Amniotic stem cell (primary cell): Measurements from ENCODE around the gene DNAJC7.
A peak's percentile ranks its signal among the peaks of the same experiment; 100 is the strongest.
"Not testable (repeated sequence)": the region's sequence is repeated elsewhere in the genome, so short reads cannot be mapped to it uniquely, and the experiment has no call there.

Source experiments
- DNase-seq: peaks from one replicate; lab custom pipeline; 2025; lab: John Stamatoyannopoulos, UW

Gene DNAJC7

GRCh38 chr17:41957031-41957868 is 60.0 kb downstream of the DNAJC7 start:
- DNase-seq = no peak

GRCh38 chr17:41956522-41956921 is 60.7 kb downstream of the DNAJC7 start:
- DNase-seq = no peak

DNA sequence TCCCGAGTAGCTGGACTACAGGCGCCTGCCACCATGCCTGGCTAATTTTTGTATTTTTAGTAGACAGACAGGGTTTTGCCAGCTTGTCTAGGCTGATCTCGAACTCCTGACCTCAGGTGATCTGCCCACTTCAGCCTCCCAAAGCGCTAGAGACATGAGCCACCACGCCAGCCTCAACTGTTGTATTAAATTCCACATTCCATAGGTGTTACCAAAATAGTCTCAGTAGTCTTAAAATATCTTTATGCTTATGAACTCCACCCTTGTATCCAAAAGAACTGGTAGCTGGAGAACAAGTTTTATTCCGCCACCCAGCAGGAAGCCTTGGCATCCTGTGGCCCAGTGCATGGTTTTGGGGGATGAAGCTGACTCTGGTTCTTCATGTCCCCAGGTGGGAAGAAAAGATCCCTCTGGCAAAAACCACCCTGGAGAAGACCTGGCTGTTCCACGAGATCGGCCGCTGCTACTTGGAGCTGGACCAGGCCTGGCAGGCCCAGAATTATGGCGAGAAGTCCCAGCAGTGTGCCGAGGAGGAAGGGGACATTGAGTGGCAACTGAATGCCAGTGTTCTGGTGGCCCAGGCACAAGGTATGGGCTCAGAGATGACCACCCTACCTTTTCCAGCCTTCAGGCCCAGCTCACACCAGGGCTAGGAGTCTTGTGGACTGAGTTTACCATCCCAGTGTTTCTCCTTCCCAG is 68.3 kb downstream of the DNAJC7 start:
- DNase-seq = no peak

DNA sequence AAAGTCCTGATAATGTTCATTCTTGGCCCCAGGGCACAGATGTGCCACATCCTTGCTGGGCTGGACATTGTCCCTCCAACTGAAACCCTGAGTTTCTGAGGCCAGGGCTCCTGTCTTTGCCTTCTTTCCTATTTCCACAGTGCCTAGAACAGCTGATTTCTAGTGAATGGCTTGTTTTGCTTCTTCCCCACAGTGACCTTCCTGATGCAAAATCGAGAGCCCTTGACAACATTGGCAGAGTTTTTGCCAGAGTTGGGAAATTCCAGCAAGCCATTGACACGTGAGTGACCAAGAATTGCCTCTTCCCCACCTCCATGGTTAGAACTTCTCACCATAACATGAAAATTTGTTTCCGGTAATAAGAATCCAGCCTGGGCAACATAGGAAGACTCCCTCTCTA is 72.3 kb downstream of the DNAJC7 start:
- no peak for DNase-seq

DNA sequence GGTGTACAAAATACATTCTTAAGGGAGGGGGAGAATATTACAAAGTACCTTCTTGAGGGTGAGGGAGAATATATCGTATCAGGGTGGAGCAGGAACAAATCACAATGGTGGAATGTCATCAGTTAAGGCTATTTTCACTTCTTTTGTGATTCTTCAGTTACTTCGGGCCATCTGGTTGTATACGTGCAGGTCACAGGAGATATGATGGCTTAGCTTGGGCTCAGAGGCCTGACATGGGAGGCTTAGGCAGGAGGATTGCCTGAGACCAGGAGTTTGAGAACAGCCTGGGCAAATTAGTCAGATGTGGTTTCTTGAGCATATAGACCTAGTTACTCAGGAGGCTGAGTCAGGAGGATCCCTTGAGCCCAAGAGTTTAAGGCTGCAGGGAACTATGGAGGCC is 73.7 kb downstream of the DNAJC7 start:
- DNase-seq = no peak

- no peak for DNase-seq
These were observed 74.4 kb downstream of the DNAJC7 start for GRCh38 chr17:41942626-41943373.

GRCh38 chr17:41941168-41941567 is 76.1 kb downstream of the DNAJC7 start:
- DNase-seq = no peak

DNA sequence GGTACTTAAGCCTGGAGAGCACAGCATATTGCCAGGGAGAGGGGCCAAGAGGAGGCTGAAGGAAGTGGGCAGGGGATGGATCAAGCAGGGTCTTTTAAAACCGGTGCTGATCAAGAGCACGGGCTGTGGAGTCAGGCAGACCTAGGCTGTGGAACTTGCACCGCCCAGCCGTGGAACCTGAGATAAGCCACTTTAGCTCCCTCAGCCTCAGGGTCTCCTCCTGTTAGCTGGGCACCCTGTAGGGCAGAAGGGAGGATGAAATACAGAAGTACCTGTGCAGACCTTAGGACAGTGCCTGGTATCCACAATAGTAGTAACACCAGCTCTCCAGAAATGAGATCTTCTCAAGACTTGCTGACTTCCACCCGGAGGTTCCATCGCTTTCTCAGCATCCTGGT is 77.5 kb downstream of the DNAJC7 start:
- DNase-seq = no peak

DNA sequence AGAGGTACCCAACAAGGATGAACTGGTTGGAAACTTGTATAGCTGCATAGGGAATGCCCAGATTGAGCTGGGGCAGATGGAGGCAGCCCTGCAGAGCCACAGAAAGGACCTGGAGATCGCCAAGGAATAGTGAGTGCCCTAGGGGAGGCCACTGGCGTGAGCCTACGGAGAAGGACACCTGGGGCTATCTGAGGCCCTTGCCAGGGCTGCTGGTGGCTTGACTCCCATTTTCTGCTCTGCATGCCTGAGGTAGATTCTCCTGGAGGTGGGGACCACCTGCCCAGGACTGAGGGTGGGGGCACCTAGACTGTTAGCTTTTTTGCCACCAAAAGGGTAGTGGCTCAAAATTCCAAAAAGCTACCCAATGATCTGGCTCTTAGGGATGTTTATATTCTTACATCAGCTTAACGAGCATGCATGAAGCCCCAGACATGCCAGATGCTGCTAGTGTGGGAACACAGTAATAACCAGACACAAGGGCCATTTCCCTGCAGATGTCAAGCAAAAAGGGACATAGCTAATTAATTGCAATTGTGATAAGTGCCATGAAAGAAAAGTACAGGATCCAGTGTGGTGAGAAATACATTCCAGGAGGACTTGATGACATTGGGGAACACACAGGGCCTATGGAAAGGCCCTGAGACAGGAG is 78.1 kb downstream of the DNAJC7 start:
- DNase-seq = no peak

- no peak for DNase-seq
These were observed 79.0 kb downstream of the DNAJC7 start for GRCh38 chr17:41937970-41938954.

GRCh38 chr17:41935641-41936040 is 81.6 kb downstream of the DNAJC7 start:
- DNase-seq = no peak

DNA sequence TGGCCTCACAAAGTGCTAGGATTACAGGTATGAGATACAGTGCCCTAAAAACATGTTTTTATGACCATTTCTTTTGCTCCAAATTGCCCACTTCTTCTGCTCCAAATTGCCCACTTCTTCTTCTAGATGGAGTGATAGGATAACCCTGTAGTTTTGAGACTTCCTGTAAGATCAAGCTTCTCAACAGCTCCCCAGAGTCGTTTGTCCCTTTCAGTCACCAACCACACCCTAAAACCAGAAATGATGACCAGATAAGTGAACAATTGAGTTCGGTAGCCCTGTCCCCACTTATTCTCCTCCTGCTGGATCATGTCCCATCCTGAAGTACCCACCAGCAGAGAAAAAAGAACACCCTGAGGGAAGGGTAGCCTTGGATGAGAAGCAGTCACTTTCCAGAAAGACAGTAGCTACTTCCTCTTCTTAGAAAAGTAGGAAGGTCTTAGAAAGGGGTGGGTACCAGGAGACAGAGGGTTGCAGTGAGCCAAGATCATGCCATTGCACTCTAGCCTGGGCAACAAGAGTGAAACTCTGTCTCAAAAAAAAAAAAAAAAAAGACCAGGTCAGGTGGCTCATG is 84.3 kb downstream of the DNAJC7 start:
- DNase-seq = no peak

- not testable (repeated sequence) for DNase-seq
These were observed 85.5 kb downstream of the DNAJC7 start for GRCh38 chr17:41931715-41932114.

GRCh38 chr17:41930833-41931156 is 86.4 kb downstream of the DNAJC7 start:
- not testable (repeated sequence) for DNase-seq

GRCh38 chr17:41930009-41930832 is 87.0 kb downstream of the DNAJC7 start, which contains the start of gene ODAD4:
Gene ODAD4 (plus strand): TSS chr17:41930617. CDS start chr17:41930724, 107 bp downstream.
- peak; percentile 97 for DNase-seq

DNA sequence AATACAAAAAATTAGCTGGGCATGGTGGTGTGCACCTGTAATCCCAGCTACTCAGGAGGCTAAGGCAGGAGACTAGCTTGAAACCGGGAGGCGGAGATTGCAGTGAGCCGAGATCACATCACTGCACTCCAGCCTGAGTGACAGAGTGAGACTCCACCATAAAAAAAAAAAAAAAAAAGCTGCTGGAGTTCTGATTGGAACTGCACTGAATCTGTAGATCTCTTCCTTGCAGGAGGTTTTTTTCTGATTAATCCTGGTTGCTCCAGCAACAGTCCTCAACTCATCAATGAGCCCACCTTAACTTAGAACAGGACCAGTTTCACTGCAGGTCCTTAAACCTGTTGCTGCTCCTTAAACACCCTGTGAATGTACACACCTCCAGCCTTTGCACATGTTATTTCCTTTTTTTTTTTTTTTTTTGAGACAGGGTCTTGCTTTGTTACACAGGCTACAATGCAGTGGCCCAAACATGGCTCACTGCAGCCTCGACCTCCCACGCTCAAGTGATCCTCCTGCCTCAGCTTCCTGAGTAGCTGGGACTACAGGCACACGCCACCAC is 88.5 kb downstream of the DNAJC7 start:
- DNase-seq = no peak
